ENCODE measurements around the gene TBC1D8. TPM values are rescaled to one million over a fixed set of nuclear protein-coding genes. Genes with fewer than 3 reads are reported as not detected.

The TBC1D8 gene
- total RNA-seq, 1 donor from 2014 or later, result 3.9 TPM

DNA sequence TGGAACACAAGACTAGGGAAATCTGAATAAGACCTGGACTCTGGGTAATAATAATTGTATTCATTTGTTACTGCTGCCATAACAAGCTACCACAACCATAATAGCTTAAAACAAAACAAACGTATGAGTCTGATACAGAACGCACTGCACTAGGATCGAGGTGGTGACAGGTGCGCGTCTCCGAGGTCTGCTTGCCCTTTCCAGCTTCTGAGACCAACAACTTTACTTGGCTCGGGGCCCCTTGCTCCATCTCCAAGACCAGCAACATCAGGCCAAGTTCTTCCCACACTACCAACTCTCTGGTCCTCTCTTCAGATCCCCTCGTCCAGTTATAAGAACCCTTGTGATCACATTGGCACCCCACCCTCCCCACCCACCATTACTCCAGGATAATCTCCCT, 42.8 kb downstream of the TBC1D8 start:
- H3K9me3 ChIP-seq (ENCODE audit: low read depth), result no peaks in the 10 kb centered on the region
- TF ChIP-seq EZH2 (IDR thresholded peaks at IDR 0.05) (no peak), CTCF (IDR thresholded peaks at IDR 0.05) (no peak), EZH2phosphoT487 (IDR thresholded peaks at IDR 0.05) (no peak)
- H2AFZ ChIP-seq (replicated peaks), result no peak overlapping the region
- Mint-ChIP-seq H3K9me3 (peaks cover 8% of the 10 kb centered on the region), H3K27ac (no peak overlapping the region), H3K36me3 (no peaks in the 10 kb centered on the region), H3K27me3 (ENCODE audit: insufficient read depth, low read depth) (peaks cover 2% of the 10 kb centered on the region), H3K4me1 (peaks cover 7% of the 10 kb centered on the region), H3K4me3 (no peak overlapping the region)
- H3K27me3 ChIP-seq, result no peaks in the 10 kb centered on the region
- H3K36me3 ChIP-seq, result no peaks in the 10 kb centered on the region
- H3K9ac ChIP-seq, result no peak overlapping the region
- H3F3A ChIP-seq (ENCODE audit: low read depth), result no peaks in the 10 kb centered on the region
- no peaks in the 10 kb centered on the region for H3K79me2 ChIP-seq (ENCODE audit: low read depth)
- no peak overlapping the region for H3K4me3 ChIP-seq
- no peak overlapping the region for H3K27ac ChIP-seq
- H3K4me2 ChIP-seq, result no peak overlapping the region
- H4K20me1 ChIP-seq (ENCODE audit: low read depth), result no peaks in the 10 kb centered on the region
- DNase-seq (ENCODE audit: low spot score), result no peak
- no peaks in the 10 kb centered on the region for H3K4me1 ChIP-seq

GRCh38 chr2:101107241-101107640, 43.9 kb downstream of the TBC1D8 start:
- Histone ChIP-seq H3K79me2 (ENCODE audit: low read depth) (no peaks in the 10 kb centered on the region), H3K4me2 (no peak overlapping the region)
- H3K27me3 Mint-ChIP-seq (ENCODE audit: insufficient read depth, low read depth), result peaks cover 2% of the 10 kb centered on the region

GRCh38 chr2:101106453-101107181, 44.6 kb downstream of the TBC1D8 start:
- Histone ChIP-seq H3K4me2 (no peak overlapping the region), H3K4me1 (no peaks in the 10 kb centered on the region), H2AFZ (replicated peaks) (no peak overlapping the region), H3K27ac (no peak overlapping the region), H3K36me3 (no peaks in the 10 kb centered on the region), H3K9ac (no peak overlapping the region), H3K27me3 (no peaks in the 10 kb centered on the region), H3K79me2 (ENCODE audit: low read depth) (no peaks in the 10 kb centered on the region), H3K9me3 (ENCODE audit: low read depth) (no peaks in the 10 kb centered on the region), H4K20me1 (ENCODE audit: low read depth) (no peaks in the 10 kb centered on the region), H3K4me3 (no peak overlapping the region), H3F3A (ENCODE audit: low read depth) (no peaks in the 10 kb centered on the region)
- H3K4me1 Mint-ChIP-seq, result peaks cover 5% of the 10 kb centered on the region
- DNase-seq (ENCODE audit: low spot score), result no peak
- H3K36me3 Mint-ChIP-seq, result no peaks in the 10 kb centered on the region
- H3K27me3 Mint-ChIP-seq (ENCODE audit: insufficient read depth, low read depth), result peaks cover 2% of the 10 kb centered on the region
- H3K9me3 Mint-ChIP-seq, result peaks cover 15% of the 10 kb centered on the region
- H3K4me3 Mint-ChIP-seq, result no peak overlapping the region
- TF ChIP-seq EZH2phosphoT487 (IDR thresholded peaks at IDR 0.05) (no peak), EZH2 (IDR thresholded peaks at IDR 0.05) (no peak), CTCF (IDR thresholded peaks at IDR 0.05) (no peak)
- no peak overlapping the region for H3K27ac Mint-ChIP-seq

More at GRCh38 chr2:101107241-101107640, 43.9 kb downstream of the TBC1D8 start:
- Histone ChIP-seq H3K9me3 (ENCODE audit: low read depth) (no peaks in the 10 kb centered on the region), H3K9ac (no peak overlapping the region), H4K20me1 (ENCODE audit: low read depth) (no peaks in the 10 kb centered on the region), H3K4me3 (no peak overlapping the region), H3F3A (ENCODE audit: low read depth) (no peaks in the 10 kb centered on the region), H3K27ac (no peak overlapping the region), H3K27me3 (no peaks in the 10 kb centered on the region), H3K36me3 (no peaks in the 10 kb centered on the region), H3K4me1 (no peaks in the 10 kb centered on the region), H2AFZ (replicated peaks) (no peak overlapping the region)
- TF ChIP-seq EZH2 (IDR thresholded peaks at IDR 0.05), result no peak
- TF ChIP-seq CTCF (IDR thresholded peaks at IDR 0.05), result no peak
- TF ChIP-seq EZH2phosphoT487 (IDR thresholded peaks at IDR 0.05), result no peak
- no peak overlapping the region for H3K4me3 Mint-ChIP-seq
- DNase-seq (ENCODE audit: low spot score), result no peak
- H3K9me3 Mint-ChIP-seq, result peaks cover 12% of the 10 kb centered on the region
- peaks cover 5% of the 10 kb centered on the region for H3K4me1 Mint-ChIP-seq
- H3K36me3 Mint-ChIP-seq, result no peaks in the 10 kb centered on the region
- no peak overlapping the region for H3K27ac Mint-ChIP-seq

All from neural progenitor cell (in vitro differentiated cells).